Kidney epithelial cell (primary cell): ENCODE results near the gene NRXN2. TPM values are rescaled to one million over a fixed set of nuclear protein-coding genes. Genes with fewer than 3 reads are reported as not detected.

Experiments used
- DNase-seq: peaks from one replicate; pipeline ENCODE4 v3.0.0-alpha.2; 2010; ENCODE audit warnings: low read depth
- H3K27me3 ChIP-seq: 2 replicates; pipeline ENCODE4 v1.6.0; 2011; ENCODE audit warnings: low read length; ENCODE audit not compliant: control insufficient read depth, insufficient read depth
- H3K36me3 ChIP-seq: 2 replicates; pipeline ENCODE4 v1.5.1; 2011; ENCODE audit warnings: low read length; ENCODE audit not compliant: control insufficient read depth, insufficient read depth
- H3K4me3 ChIP-seq: 2 replicates; pipeline ENCODE4 v1.5.1; 2011; ENCODE audit warnings: low read depth, mild to moderate bottlenecking, control low read depth, low read length
- CTCF ChIP-seq: IDR thresholded peaks from 2 replicates; pipeline ENCODE4 v1.5.1; 2011; ENCODE audit warnings: mild to moderate bottlenecking, moderate library complexity, low read length, control low read depth, inconsistent platforms; ENCODE audit not compliant: insufficient read depth, poor library complexity, severe bottlenecking
- total RNA-seq: library from RNA; depleted of rRNA; stranded (reverse); fragments of >200 nt; gene quantifications from 2 replicates; pipeline ENCODE4 v1.2.3, GENCODE V29; 2015

The NRXN2 gene
- total RNA-seq, 1 donor from 2014 or later = not detected

GRCh38 chr11:64760759-64761420 lies 37.9 kb upstream of the NRXN2 start:
- DNase-seq = no peak
- TF ChIP-seq CTCF = no peak
- peaks cover 2% of the 10 kb centered on the region for H3K36me3 ChIP-seq
- no peak overlapping the region for H3K4me3 ChIP-seq
- peaks cover 2% of the 10 kb centered on the region for H3K27me3 ChIP-seq

- no peaks in the 10 kb centered on the region for H3K36me3 ChIP-seq
- TF ChIP-seq CTCF = no peak
- DNase-seq = no peak
- H3K27me3 ChIP-seq = peaks cover 2% of the 10 kb centered on the region
- H3K4me3 ChIP-seq = no peak within 1 kb of the TSS
Observed at GRCh38 chr11:64759722-64760719, 37.0 kb upstream of the NRXN2 start, which contains the start of gene PYGM. Gene PYGM (minus strand): TSS chr11:64759974. CDS start chr11:64759898, 76 bp downstream.

- no peak for TF ChIP-seq CTCF
- no peak for DNase-seq
- peaks cover 4% of the 10 kb centered on the region for H3K27me3 ChIP-seq
- no peaks in the 10 kb centered on the region for H3K36me3 ChIP-seq
- H3K4me3 ChIP-seq = no peak overlapping the region
Observed at GRCh38 chr11:64759131-64759721, 36.2 kb upstream of the NRXN2 start.

- no peak for DNase-seq
- TF ChIP-seq CTCF = no peak
- Histone ChIP-seq H3K27me3 (peaks cover 4% of the 10 kb centered on the region), H3K36me3 (no peaks in the 10 kb centered on the region), H3K4me3 (no peak overlapping the region)
Observed at GRCh38 chr11:64758330-64759079, 35.5 kb upstream of the NRXN2 start.

- Histone ChIP-seq H3K27me3 (peaks cover 6% of the 10 kb centered on the region), H3K4me3 (no peak overlapping the region), H3K36me3 (no peaks in the 10 kb centered on the region)
- no peak for TF ChIP-seq CTCF
- DNase-seq = no peak
Observed at GRCh38 chr11:64757549-64758329, 34.7 kb upstream of the NRXN2 start.
